Activated naive CD8-positive, alpha-beta T cell treated with anti-CD3 and anti-CD28 coated beads, Interleukin-2, amount 10 ng/mL, durations not matched to agents 7 days and 5 days (primary cell): Measurements from ENCODE around the gene PLCH1. TPM values are rescaled to one million over a fixed set of nuclear protein-coding genes. Genes with fewer than 3 reads are reported as not detected.

Experiments used
- ATAC-seq: fragments of 150-1000 bp; cut with Tn5 transposase; one replicate; pipeline ENCODE4 v1.10.0; 2021; ENCODE audit warnings: low read depth, moderate library complexity
- POLR2A ChIA-PET: fragments of 350-600 bp; sonication (Branson Sonifier 250); formaldehyde crosslinking; loops from one replicate; lab custom pipeline; 2021; ENCODE audit warnings: antibody characterized with exemption; lab: Charles Lee
- DNase-seq: peaks from one replicate; pipeline ENCODE4 v3.0.0; 2021
- H3K27ac Mint-ChIP-seq: one replicate; pipeline ENCODE4 v1.8.0; 2022; ENCODE audit warnings: mild to moderate bottlenecking, mixed read lengths
- H3K27me3 Mint-ChIP-seq: one replicate; pipeline ENCODE4 v1.8.0; 2022; ENCODE audit warnings: mild to moderate bottlenecking, moderate library complexity, mixed read lengths
- H3K36me3 Mint-ChIP-seq: one replicate; pipeline ENCODE4 v1.8.0; 2021; ENCODE audit warnings: mild to moderate bottlenecking, mixed read lengths
- H3K4me1 Mint-ChIP-seq: one replicate; pipeline ENCODE4 v1.8.0; 2021; ENCODE audit warnings: mixed read lengths
- H3K4me3 Mint-ChIP-seq: one replicate; pipeline ENCODE4 v1.8.0; 2022; ENCODE audit warnings: mild to moderate bottlenecking, moderate library complexity, mixed read lengths
- H3K9me3 Mint-ChIP-seq: one replicate; pipeline ENCODE4 v1.8.0; 2021; ENCODE audit warnings: mixed read lengths
- total RNA-seq, 2 experiments: library from RNA; stranded (reverse); gene quantifications; one replicate each; pipeline ENCODE4 v1.2.3, GENCODE V29; 2021

PLCH1 gene
- total RNA-seq, 2 experiments from 2014 or later, result 3.8 to 5.1 TPM

DNA sequence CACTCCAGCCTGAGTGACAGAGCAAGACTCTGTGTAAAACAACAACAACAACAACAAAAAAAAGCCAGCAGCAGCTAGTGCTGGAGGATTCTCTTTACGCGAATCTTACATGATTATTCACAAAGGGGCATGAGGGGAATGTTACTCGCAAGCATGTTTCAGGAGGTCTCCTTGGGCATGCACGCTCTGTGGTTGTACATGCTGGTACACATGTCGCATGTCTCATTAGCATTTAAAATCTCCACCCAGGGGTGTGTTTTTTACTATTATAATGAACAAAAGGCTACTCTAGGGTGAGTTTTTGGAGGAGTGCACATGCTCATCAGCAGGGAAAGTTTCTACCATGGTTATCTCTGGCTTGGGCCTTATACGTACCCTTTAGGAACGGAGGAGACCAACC lies 12.7 kb upstream of the PLCH1 start:
- no peak for ATAC-seq

DNA sequence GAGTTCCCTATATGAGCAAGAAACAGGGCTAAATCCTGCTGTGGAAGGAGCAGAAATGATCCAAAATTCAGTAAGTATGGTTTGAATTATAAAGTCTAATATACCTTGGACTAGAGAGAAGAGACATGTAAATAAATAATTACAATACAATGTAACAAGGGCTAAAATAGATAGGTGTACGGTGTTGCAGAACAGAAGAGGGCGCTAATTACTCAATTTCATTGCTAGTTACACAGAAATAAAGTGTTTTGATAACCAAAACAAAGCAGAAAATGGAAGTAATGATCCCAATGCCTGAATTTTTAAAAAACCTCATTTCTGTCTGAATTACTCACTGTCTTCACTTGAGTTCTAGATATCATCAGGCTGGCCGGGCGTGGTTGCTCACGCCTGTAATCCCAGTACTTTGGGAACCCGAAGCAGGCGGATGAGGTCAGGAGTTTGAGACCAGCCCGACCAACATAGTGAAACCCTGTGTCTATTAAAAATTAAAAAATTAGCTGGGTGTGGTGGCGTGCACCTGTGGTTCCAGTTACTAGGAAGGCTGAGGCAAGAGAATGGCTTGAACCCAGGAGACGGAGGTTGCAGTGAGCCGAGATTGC lies 8.3 kb upstream of the PLCH1 start:
- Mint-ChIP-seq H3K4me1 (no peaks in the 10 kb centered on the region), H3K27ac (no peak overlapping the region), H3K36me3 (no peaks in the 10 kb centered on the region), H3K27me3 (peaks cover 12% of the 10 kb centered on the region), H3K4me3 (no peak overlapping the region), H3K9me3 (no peaks in the 10 kb centered on the region)
- DNase-seq (no peak), ATAC-seq (no peak)
- POLR2A ChIA-PET, result no interaction called here

More for the DNA sequence above, 12.7 kb upstream of the PLCH1 start:
- Mint-ChIP-seq H3K36me3 (peaks cover 1% of the 10 kb centered on the region), H3K4me1 (no peaks in the 10 kb centered on the region), H3K9me3 (no peaks in the 10 kb centered on the region), H3K27me3 (peaks cover 3% of the 10 kb centered on the region), H3K4me3 (no peak overlapping the region), H3K27ac (no peak overlapping the region)
- DNase-seq, result no peak
- POLR2A ChIA-PET, result no interaction called here

DNA sequence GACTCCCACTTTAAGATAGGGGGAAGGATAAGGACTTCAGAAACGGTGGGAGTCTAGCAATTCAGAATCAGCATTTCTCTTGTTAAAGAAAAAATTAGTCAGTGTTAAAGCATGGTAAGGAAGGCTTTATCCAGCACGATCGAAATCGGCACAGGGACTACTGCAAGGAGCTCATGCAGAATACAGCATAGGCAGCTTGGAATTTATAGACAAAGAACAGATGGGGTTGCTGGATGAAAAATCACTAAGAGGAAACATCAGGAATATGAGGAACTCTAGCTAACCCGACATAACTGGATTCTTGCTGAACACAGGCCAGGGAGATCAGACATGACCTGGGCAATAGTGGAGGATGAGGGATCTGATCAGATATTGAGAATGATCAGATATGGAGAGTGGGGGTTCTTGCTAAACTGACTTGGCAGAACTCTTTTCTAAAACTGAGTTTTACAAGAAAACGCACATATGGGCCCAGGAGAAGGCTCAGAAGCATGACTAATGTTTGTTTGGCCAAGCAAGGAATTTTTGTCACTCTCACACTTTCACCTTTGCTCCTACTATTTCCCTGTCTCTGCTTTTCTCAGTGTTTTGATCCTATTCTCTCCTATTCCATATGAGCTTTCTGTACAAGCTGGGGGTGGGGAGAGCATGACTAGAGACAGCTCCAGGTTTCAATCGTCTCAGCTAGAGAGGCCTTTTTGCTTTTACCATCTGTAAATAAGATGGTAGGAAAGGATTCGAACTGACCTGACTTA lies 3.9 kb upstream of the PLCH1 start:
- POLR2A ChIA-PET, result no interaction called here
- Mint-ChIP-seq H3K27ac (no peak overlapping the region), H3K27me3 (peaks cover 54% of the 10 kb centered on the region), H3K4me1 (peaks cover 17% of the 10 kb centered on the region), H3K4me3 (no peak overlapping the region), H3K9me3 (no peaks in the 10 kb centered on the region), H3K36me3 (no peaks in the 10 kb centered on the region)
- DNase-seq (no peak), ATAC-seq (no peak)

DNA sequence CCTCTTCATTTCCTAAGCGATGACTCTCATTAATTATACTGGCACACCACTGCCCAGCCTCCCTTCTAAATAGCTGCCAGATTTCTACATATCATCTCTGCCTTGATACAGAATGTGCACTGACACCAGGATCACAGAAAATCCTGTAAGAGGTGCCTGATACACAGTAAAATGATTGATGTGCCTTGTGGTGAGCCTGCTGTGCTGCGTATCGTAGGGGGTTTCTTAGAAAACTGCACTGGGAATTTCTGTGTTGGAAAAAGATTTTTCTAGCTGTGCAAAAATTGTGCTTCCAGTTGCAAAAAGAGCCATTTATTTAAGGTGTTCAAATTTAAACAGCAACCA lies 3.0 kb upstream of the PLCH1 start:
- H3K27ac Mint-ChIP-seq, result no peak overlapping the region
- H3K4me1 Mint-ChIP-seq, result peaks cover 20% of the 10 kb centered on the region
- no peaks in the 10 kb centered on the region for H3K9me3 Mint-ChIP-seq
- DNase-seq (no peak), ATAC-seq (no peak)
- H3K27me3 Mint-ChIP-seq, result peaks cover 61% of the 10 kb centered on the region
- POLR2A ChIA-PET, result no interaction called here
- H3K36me3 Mint-ChIP-seq, result no peaks in the 10 kb centered on the region
- H3K4me3 Mint-ChIP-seq, result no peak overlapping the region

DNA sequence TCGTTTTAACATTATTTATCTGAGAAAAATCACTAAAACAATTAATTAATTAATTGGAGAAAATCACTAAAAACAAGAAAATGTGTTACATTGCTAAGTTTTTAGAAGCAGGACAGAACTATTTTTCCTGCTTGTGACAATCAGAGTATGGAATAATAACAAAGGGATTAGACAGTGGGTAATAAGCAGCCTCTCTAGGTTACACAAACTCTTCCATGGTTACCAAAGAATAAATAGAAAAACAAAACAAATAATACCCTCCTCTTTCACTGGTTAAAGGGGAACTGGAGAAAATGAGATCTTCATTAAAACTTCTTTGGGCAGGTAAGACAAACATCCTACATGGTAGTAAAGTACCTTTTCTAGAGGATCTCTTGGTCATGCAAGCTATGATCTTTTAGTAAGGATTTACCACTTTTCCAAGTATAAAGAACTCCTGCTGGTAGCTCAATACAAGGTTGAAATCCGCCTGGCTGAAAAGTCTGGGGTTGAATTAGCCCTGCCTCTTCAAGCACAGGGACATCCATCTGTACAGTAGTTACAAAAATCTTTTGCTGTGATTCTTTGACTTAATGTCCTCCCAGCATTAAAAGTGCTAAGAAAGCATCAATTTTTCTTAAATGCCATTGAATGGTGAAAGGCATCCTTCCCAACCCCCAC lies 2.5 kb upstream of the PLCH1 start:
- Mint-ChIP-seq H3K4me3 (no peak overlapping the region), H3K4me1 (peaks cover 20% of the 10 kb centered on the region)

DNA sequence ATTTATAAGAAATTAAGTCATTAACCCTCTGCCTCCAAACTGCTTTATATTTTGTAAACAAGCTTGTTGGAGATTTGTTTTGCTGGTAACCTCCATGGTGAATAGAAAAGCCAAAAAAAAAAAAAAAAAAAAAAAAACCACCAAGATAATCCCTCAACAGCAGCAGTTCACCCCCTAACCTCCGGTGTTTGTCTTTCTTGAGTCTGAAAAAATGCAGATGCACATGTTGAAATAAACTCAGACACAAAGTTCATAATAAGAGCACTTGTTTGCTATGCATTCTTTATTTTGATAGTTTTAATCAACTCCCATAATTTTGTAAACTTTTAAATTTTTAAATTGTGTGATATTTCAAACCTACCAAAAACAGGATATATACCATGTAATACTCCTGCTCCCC lies 1.8 kb upstream of the PLCH1 start:
- POLR2A ChIA-PET, result no interaction called here
- Mint-ChIP-seq H3K27ac (no peak overlapping the region), H3K27me3 (peaks cover 67% of the 10 kb centered on the region), H3K4me1 (peaks cover 20% of the 10 kb centered on the region), H3K4me3 (no peak overlapping the region), H3K36me3 (no peaks in the 10 kb centered on the region), H3K9me3 (no peaks in the 10 kb centered on the region)
- no peak for ATAC-seq
- no peak for DNase-seq

More for the DNA sequence above, 2.5 kb upstream of the PLCH1 start:
- ATAC-seq, result no peak
- H3K9me3 Mint-ChIP-seq, result no peaks in the 10 kb centered on the region
- DNase-seq, result no peak
- H3K27ac Mint-ChIP-seq, result no peak overlapping the region
- no peaks in the 10 kb centered on the region for H3K36me3 Mint-ChIP-seq
- POLR2A ChIA-PET, result no interaction called here
- H3K27me3 Mint-ChIP-seq, result peaks cover 63% of the 10 kb centered on the region

DNA sequence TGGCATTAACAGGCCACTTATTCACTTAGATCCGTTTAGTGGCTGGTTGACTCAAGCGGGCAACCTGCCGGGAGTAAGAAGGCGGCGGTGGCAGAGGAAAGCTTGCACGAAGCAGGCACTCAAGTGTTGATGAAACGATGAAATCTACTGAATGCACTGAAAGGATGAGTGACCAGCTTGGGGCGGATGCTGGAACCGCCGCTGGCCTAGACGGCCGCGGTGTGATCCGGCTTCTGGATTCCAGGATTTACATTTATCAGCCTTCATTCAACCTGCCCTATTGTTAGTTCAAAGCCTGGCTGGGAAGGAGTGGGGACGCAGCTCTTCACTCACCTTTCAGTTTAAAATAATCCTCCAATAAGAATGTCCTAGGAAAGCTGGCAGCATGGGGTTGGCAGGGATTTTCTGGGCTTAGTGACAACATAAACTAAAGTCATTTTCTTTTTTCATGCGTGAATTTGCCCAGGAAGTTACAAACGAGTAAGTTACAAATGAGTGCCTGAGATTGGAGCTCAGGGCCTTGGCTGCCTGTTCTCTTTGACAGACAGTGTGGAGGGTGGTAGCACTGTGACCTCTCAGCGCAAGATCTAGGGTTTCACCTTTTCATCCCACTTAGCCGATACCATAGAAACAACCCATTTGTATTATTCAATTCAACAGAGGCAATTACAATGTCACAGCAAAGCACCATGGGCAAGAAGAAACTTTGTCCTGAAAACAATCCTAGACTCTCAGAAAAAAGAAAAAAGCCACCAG lies 1.1 kb upstream of the PLCH1 start:
- POLR2A ChIA-PET, result no interaction called here
- peak overlapping the region; percentile 8 for H3K4me3 Mint-ChIP-seq
- H3K27ac Mint-ChIP-seq, result no peak overlapping the region
- no peaks in the 10 kb centered on the region for H3K9me3 Mint-ChIP-seq
- peaks cover 72% of the 10 kb centered on the region for H3K27me3 Mint-ChIP-seq
- no peak for ATAC-seq
- no peaks in the 10 kb centered on the region for H3K36me3 Mint-ChIP-seq
- H3K4me1 Mint-ChIP-seq, result peaks cover 20% of the 10 kb centered on the region
- no peak for DNase-seq

DNA sequence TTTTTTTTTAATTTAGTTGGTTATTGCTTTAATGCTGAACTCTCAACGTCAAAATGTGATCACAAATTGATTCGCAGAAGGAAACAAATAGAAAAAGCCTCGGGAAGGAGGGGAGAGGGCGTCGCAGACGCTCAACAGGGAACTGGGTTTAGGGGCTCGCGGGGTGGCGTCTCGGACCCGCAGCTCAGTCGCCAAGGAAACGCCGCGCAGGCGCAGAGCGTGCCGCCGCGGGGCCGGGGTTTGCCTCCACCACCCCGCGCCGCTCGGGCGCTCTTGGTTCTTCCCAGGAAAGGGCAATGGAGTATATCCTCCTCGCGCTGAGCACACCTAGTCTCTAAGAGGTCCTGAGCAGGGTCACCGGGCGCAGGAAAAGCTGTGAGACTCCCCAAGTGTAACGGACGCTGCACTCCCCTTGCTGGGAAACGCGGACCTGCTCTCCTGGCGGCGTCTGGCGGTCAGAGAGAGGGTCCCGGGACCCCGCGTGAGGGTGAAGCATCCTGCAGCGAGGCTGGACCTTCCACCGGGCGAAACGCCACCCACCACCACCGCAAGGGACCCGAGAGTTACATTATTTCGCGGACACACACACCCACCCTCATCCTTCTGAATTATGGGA lies 753 bp downstream of the PLCH1 start:
- DNase-seq (peak; percentile 62), ATAC-seq (peak; percentile 46)
- Mint-ChIP-seq H3K4me1 (peaks cover 20% of the 10 kb centered on the region), H3K36me3 (no peaks in the 10 kb centered on the region), H3K4me3 (peak overlapping the region; percentile 89), H3K27ac (no peak overlapping the region), H3K27me3 (peaks cover 73% of the 10 kb centered on the region), H3K9me3 (no peaks in the 10 kb centered on the region)
- POLR2A ChIA-PET, result no interaction called here

DNA sequence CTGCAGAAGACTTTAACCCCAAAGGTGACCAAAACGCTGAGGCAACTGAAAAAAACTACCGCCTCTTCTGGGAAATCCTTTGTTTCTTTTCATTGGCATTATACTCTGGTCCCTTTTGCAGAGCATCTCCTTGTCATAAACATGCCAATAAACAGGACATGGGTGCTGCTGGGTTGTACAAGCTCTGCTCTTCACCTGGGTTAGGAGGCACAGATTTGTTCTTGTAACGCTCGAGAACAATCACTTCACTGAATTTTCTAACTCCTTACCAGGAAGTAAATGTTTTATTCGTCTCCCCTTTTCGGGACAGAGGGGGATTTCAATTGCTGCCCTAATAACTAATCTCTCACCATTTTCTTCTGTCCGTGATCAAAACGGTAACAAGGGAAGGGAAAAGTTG lies 1.3 kb downstream of the PLCH1 start:
- ATAC-seq, result no peak
- Mint-ChIP-seq H3K9me3 (no peaks in the 10 kb centered on the region), H3K36me3 (no peaks in the 10 kb centered on the region), H3K27ac (no peak overlapping the region), H3K4me1 (peaks cover 20% of the 10 kb centered on the region), H3K27me3 (peaks cover 72% of the 10 kb centered on the region), H3K4me3 (peak overlapping the region; percentile 89)
- no peak for DNase-seq
- POLR2A ChIA-PET, result no interaction called here

DNA sequence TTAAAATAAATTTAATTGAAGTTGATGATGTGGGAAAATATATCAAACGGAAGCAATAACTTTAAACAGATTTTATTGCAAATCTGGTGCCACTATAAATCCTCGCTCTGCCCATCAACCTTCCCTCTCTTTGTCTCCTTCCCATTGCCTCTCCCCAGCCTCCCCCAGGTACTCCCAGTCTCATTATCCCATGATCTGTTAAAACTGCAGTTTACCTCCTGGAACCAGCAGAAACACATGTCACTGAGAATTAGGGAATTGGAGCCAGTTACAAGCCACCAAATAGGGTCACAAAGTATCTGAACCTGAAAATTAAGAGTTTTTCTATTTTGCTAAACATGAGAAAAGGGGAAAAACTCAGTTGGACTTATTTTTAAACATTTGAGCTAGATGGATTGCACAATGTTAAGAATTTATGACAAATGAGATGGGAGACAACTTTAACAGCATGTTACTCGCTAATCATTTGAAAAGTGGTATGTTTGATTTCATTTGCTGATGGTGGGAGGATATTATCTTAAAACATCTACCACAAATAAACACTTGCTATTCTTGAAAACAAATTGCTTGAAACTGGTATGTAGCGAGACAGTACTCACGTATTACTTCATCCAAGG lies 2.4 kb downstream of the PLCH1 start:
- Mint-ChIP-seq H3K27ac (no peak overlapping the region), H3K4me3 (no peak overlapping the region), H3K9me3 (no peaks in the 10 kb centered on the region), H3K4me1 (peaks cover 20% of the 10 kb centered on the region), H3K27me3 (peaks cover 68% of the 10 kb centered on the region), H3K36me3 (no peaks in the 10 kb centered on the region)
- ATAC-seq (no peak), DNase-seq (no peak)
- POLR2A ChIA-PET, result no interaction called here

DNA sequence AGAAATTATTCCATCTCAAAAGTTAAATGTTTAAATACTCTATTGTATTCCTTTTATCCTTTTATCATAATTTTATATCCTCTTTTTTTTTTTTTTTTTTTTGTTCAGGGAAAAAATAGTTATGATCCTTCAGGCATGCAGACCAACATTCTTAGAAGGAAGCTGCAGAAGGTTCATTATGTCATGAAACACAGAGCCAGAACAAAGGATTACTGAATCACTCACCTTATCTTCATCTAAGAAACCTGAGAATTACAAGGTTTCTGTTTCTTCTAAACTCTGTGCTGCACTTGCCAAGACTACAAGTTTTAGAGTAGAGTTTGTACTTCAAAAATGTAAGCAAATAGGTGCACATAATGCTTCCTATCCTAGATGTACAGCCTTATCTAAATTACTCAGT lies 3.3 kb downstream of the PLCH1 start:
- Mint-ChIP-seq H3K36me3 (no peaks in the 10 kb centered on the region), H3K27me3 (peaks cover 64% of the 10 kb centered on the region), H3K9me3 (no peaks in the 10 kb centered on the region), H3K4me1 (peaks cover 20% of the 10 kb centered on the region), H3K27ac (no peak overlapping the region), H3K4me3 (no peak overlapping the region)
- ATAC-seq (no peak), DNase-seq (no peak)
- POLR2A ChIA-PET, result no interaction called here

DNA sequence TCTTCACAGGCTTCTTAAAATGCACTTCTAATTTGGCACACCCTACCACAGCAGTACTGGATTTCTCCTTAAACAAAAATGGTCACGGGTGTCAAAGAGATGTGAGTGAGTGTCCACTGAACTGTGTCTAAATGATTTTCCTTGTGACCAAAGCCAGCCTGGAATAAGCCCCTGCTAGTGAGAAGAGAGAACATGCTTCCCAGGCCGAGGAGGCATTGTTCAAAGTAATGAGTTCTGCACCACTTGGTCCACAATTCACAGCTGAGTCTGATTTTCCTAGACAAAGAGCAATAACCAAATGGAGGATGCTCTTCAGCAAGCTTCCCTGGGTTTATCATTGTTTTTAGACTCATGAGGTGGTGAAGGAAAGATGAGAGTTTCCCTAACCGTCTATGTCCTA lies 3.8 kb downstream of the PLCH1 start:
- Mint-ChIP-seq H3K4me3 (no peak overlapping the region), H3K4me1 (peaks cover 19% of the 10 kb centered on the region), H3K27ac (no peak overlapping the region), H3K9me3 (no peaks in the 10 kb centered on the region), H3K27me3 (peaks cover 64% of the 10 kb centered on the region), H3K36me3 (no peaks in the 10 kb centered on the region)
- DNase-seq, result no peak
- POLR2A ChIA-PET, result no interaction called here
- no peak for ATAC-seq

DNA sequence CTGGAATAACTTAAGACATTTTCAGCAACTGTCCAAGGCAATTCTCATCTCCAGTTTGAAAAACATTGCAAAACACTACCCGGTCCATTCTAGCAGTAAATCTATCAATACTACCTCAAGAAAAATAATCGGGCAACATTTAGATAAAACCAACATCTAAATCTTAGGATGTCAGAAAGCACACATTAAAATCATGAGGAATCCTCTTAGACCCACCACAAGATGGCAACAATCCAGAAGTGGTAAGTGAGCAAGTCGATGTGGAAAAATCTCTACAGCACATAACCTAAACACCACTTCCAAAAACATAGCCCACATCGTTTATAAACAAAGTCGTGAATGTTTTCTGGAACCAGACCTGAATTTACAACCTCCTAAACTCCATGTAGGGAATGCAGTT lies 5.7 kb downstream of the PLCH1 start:
- Mint-ChIP-seq H3K4me3 (no peak overlapping the region), H3K4me1 (peaks cover 5% of the 10 kb centered on the region), H3K27me3 (peaks cover 45% of the 10 kb centered on the region), H3K36me3 (no peaks in the 10 kb centered on the region), H3K9me3 (no peaks in the 10 kb centered on the region), H3K27ac (no peak overlapping the region)
- no peak for ATAC-seq
- no peak for DNase-seq
- POLR2A ChIA-PET, result no interaction called here
